H9 (cell line): ENCODE measurements around the gene TSPAN13. TPM values are rescaled to one million over a fixed set of nuclear protein-coding genes. Genes with fewer than 3 reads are reported as not detected.

Source experiments
- DNase-seq: peaks from one replicate; pipeline ENCODE4 v3.0.0-alpha.2; 2017
- H2AFZ ChIP-seq: one replicate; pipeline ENCODE4 v1.6.1; 2013; ENCODE audit warnings: mild to moderate bottlenecking, low read length, control low read depth, moderate library complexity
- H2AK5ac ChIP-seq: 2 replicates; pipeline ENCODE4 v1.6.1; 2013; ENCODE audit warnings: low read length, control low read depth, mixed read lengths; ENCODE audit not compliant: insufficient read length
- H2BK120ac ChIP-seq: one replicate; pipeline ENCODE4 v1.6.1; 2013; ENCODE audit warnings: low read depth, mild to moderate bottlenecking, low read length, control low read depth, inconsistent platforms; ENCODE audit not compliant: poor library complexity, severe bottlenecking
- H2BK12ac ChIP-seq: 2 replicates; pipeline ENCODE4 v1.6.1; 2013; ENCODE audit warnings: low read length, control low read depth, mixed read lengths, low read depth; ENCODE audit not compliant: insufficient read length
- H2BK15ac ChIP-seq: 2 replicates; pipeline ENCODE4 v1.6.1; 2013; ENCODE audit warnings: low read depth, low read length, control low read depth
- H2BK20ac ChIP-seq: one replicate; pipeline ENCODE4 v1.6.1; 2013; ENCODE audit warnings: low read depth, mild to moderate bottlenecking, low read length, control low read depth, inconsistent platforms; ENCODE audit not compliant: poor library complexity, severe bottlenecking
- H2BK5ac ChIP-seq: 2 replicates; pipeline ENCODE4 v1.6.1; 2013; ENCODE audit warnings: low read length, control low read depth, mixed read lengths; ENCODE audit not compliant: insufficient read length
- H3K14ac ChIP-seq: 2 replicates; pipeline ENCODE4 v1.6.1; 2013; ENCODE audit warnings: low read length, control low read depth; ENCODE audit not compliant: insufficient read depth
- H3K18ac ChIP-seq: 2 replicates; pipeline ENCODE4 v1.6.1; 2013; ENCODE audit warnings: low read depth, mild to moderate bottlenecking, mixed read lengths, low read length, control low read depth; ENCODE audit not compliant: insufficient read length
- H3K23ac ChIP-seq: 2 replicates; pipeline ENCODE4 v1.6.1; 2013; ENCODE audit warnings: low read length, control low read depth, mixed read lengths, low read depth; ENCODE audit not compliant: insufficient read length
- H3K23me2 ChIP-seq: 2 replicates; pipeline ENCODE4 v1.6.1; 2013; ENCODE audit warnings: low read depth, mild to moderate bottlenecking, mixed read lengths, low read length, control low read depth; ENCODE audit not compliant: insufficient read length, poor library complexity, severe bottlenecking
- H3K27ac ChIP-seq: 2 replicates; pipeline ENCODE4 v1.5.1; 2013; ENCODE audit warnings: low read length, control low read depth, mixed read lengths, low read depth; ENCODE audit not compliant: insufficient read length
- H3K27me3 ChIP-seq: 2 replicates; pipeline ENCODE4 v1.6.1; 2013; ENCODE audit warnings: low read length, control low read depth, inconsistent platforms; ENCODE audit not compliant: insufficient read depth
- H3K4ac ChIP-seq: 2 replicates; pipeline ENCODE4 v1.6.1; 2013; ENCODE audit warnings: low read depth, mild to moderate bottlenecking, control low read depth, inconsistent platforms, low read length, moderate library complexity
- H3K4me1 ChIP-seq: 2 replicates; pipeline ENCODE4 v1.6.1; 2013; ENCODE audit warnings: low read length, control low read depth, inconsistent platforms; ENCODE audit not compliant: insufficient read depth
- H3K4me2 ChIP-seq: 2 replicates; pipeline ENCODE4 v1.6.1; 2013; ENCODE audit warnings: low read length, control low read depth, mixed read lengths; ENCODE audit not compliant: insufficient read length, insufficient read depth
- H3K56ac ChIP-seq: 2 replicates; pipeline ENCODE4 v1.6.1; 2013; ENCODE audit warnings: low read depth, mild to moderate bottlenecking, mixed read lengths, low read length, control low read depth; ENCODE audit not compliant: insufficient read length
- H3K79me1 ChIP-seq: 2 replicates; pipeline ENCODE4 v1.6.1; 2013; ENCODE audit warnings: low read depth, mild to moderate bottlenecking, moderate library complexity, low read length, control low read depth, inconsistent platforms; ENCODE audit not compliant: insufficient read depth, poor library complexity, severe bottlenecking
- H3K79me2 ChIP-seq: 2 replicates; pipeline ENCODE4 v1.6.1; 2013; ENCODE audit warnings: low read length, control low read depth, inconsistent platforms; ENCODE audit not compliant: insufficient read depth
- H3K9ac ChIP-seq: 2 replicates; pipeline ENCODE4 v1.6.1; 2013; ENCODE audit warnings: low read length, control low read depth, mixed read lengths; ENCODE audit not compliant: insufficient read length; ENCODE audit errors: extremely low read depth
- H3K9me3 ChIP-seq: one replicate; pipeline ENCODE4 v1.6.1; 2013; ENCODE audit warnings: low read depth, low read length, inconsistent platforms; ENCODE audit not compliant: control insufficient read depth
- H3T11ph ChIP-seq: one replicate; pipeline ENCODE4 v1.6.1; 2013; ENCODE audit warnings: mild to moderate bottlenecking, low read length, control low read depth, inconsistent platforms
- H4K20me1 ChIP-seq: one replicate; pipeline ENCODE4 v1.6.1; 2013; ENCODE audit not compliant: control insufficient read depth, insufficient read length, insufficient read depth
- H4K5ac ChIP-seq: 2 replicates; pipeline ENCODE4 v1.6.1; 2013; ENCODE audit warnings: low read depth, mild to moderate bottlenecking, mixed read lengths, low read length, control low read depth; ENCODE audit not compliant: insufficient read length
- H4K8ac ChIP-seq: replicated peaks from 2 replicates; pipeline ENCODE4 v1.6.1; 2013; ENCODE audit warnings: low read length, control low read depth, mixed read lengths, low read depth; ENCODE audit not compliant: insufficient read length
- H4K91ac ChIP-seq: 2 replicates; pipeline ENCODE4 v1.6.1; 2013; ENCODE audit warnings: low read depth, mild to moderate bottlenecking, moderate library complexity, mixed read lengths, low read length, control low read depth; ENCODE audit not compliant: insufficient read length
- H3K27ac Mint-ChIP-seq, 3 experiments: 2 replicates in 2 of 3; 3 replicates in 1 of 3; pipeline ENCODE4 v1.8.0; 2020 to 2021; ENCODE audit warnings: mixed read lengths in 3 of 3, mild to moderate bottlenecking in 1 of 3, moderate library complexity in 1 of 3
- H3K27me3 Mint-ChIP-seq: 2 replicates; pipeline ENCODE4 v1.8.0; 2021; ENCODE audit warnings: low read depth, mild to moderate bottlenecking, moderate library complexity, mixed read lengths
- H3K36me3 Mint-ChIP-seq, 3 experiments: 2 replicates in 2 of 3; 3 replicates in 1 of 3; pipeline ENCODE4 v1.8.0; 2020 to 2021; ENCODE audit warnings: low read depth in 3 of 3, mixed read lengths in 3 of 3; ENCODE audit not compliant: insufficient read depth in 1 of 3
- H3K4me1 Mint-ChIP-seq, 2 experiments: 2 replicates each; pipeline ENCODE4 v1.8.0; 2020; ENCODE audit warnings: mixed read lengths in 2 of 2
- H3K4me3 Mint-ChIP-seq, 2 experiments: 2 replicates in 1 of 2; 3 replicates in 1 of 2; pipeline ENCODE4 v1.8.0; 2020 to 2021; ENCODE audit warnings: mild to moderate bottlenecking in 2 of 2, mixed read lengths in 2 of 2, moderate library complexity in 1 of 2
- H3K9me3 Mint-ChIP-seq, 2 experiments: 2 replicates in 1 of 2; 3 replicates in 1 of 2; pipeline ENCODE4 v1.8.0; 2020; ENCODE audit warnings: mild to moderate bottlenecking in 2 of 2, mixed read lengths in 2 of 2, moderate library complexity in 1 of 2
- WGBS: extraction: QIAGEN DNeasy Blood & Tissue Kit; methylation state at CpG from one replicate; pipeline ENCODE4 v1.1.7; 2013; ENCODE audit warnings: missing lambda C conversion rate, low lambda C conversion rate, mixed read lengths; ENCODE audit not compliant: insufficient read length; ENCODE audit errors: extremely low coverage; 5-methylcytosine and 5-hydroxymethylcytosine counted together
- total RNA-seq: library from RNA; stranded (reverse); gene quantifications from 2 replicates; pipeline ENCODE4 v1.2.1, GENCODE V29; 2021
- TF ChIP-seq, protein P1 (sequence below): fragments of 200-600 bp; sonication (generic); conservative IDR thresholded peaks from 3 replicates; pipeline ENCODE4 v1.8.0; 2021; ENCODE audit warnings: antibody characterized with exemption, mild to moderate bottlenecking

TSPAN13 gene
- total RNA-seq, 1 experiment from 2014 or later = 18.7 TPM

DNA sequence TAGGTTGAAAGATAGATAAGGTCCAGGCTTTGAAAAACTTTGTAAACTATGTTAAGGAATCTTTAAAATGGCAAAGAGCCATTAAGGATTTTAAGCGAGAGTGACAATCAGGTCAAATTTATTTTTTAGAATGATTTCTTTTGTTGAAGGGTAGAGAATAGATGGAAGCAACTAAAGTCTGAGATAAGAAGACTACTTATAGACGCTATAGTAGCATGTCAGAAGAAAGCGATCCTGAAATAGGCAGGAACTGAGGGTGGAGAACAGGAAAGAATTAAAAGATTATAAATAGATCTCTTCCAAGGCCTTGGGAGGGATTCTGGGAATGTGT is 13.0 kb upstream of the TSPAN13 start:
- H2AFZ ChIP-seq = no peak overlapping the region
- H4K91ac ChIP-seq = no peak overlapping the region
- Mint-ChIP-seq H3K4me1 (peaks cover 29 to 34% of the 10 kb centered on the region in 2 experiments), H3K27me3 (no peaks in the 10 kb centered on the region), H3K27ac (no peak overlapping the region), H3K4me3 (no peak overlapping the region), H3K9me3 (no peaks in the 10 kb centered on the region), H3K36me3 (no peaks in the 10 kb centered on the region)
- H3K4me2 ChIP-seq = no peak overlapping the region
- no peak overlapping the region for H2BK120ac ChIP-seq
- H3K27ac ChIP-seq = no peak overlapping the region
- H4K20me1 ChIP-seq = no peaks in the 10 kb centered on the region
- H2BK12ac ChIP-seq = no peak overlapping the region
- H3K79me2 ChIP-seq = no peaks in the 10 kb centered on the region
- H3K4ac ChIP-seq = no peak overlapping the region
- H3K56ac ChIP-seq = no peak overlapping the region
- no peak overlapping the region for H4K8ac ChIP-seq
- no peak overlapping the region for H3T11ph ChIP-seq
- no peak overlapping the region for H2BK15ac ChIP-seq
- TF ChIP-seq, protein P1, sequence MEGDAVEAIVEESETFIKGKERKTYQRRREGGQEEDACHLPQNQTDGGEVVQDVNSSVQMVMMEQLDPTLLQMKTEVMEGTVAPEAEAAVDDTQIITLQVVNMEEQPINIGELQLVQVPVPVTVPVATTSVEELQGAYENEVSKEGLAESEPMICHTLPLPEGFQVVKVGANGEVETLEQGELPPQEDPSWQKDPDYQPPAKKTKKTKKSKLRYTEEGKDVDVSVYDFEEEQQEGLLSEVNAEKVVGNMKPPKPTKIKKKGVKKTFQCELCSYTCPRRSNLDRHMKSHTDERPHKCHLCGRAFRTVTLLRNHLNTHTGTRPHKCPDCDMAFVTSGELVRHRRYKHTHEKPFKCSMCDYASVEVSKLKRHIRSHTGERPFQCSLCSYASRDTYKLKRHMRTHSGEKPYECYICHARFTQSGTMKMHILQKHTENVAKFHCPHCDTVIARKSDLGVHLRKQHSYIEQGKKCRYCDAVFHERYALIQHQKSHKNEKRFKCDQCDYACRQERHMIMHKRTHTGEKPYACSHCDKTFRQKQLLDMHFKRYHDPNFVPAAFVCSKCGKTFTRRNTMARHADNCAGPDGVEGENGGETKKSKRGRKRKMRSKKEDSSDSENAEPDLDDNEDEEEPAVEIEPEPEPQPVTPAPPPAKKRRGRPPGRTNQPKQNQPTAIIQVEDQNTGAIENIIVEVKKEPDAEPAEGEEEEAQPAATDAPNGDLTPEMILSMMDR = no peak
- no peak overlapping the region for H3K9ac ChIP-seq
- no peak overlapping the region for H3K23ac ChIP-seq
- H2BK20ac ChIP-seq = no peak overlapping the region
- H3K4me1 ChIP-seq = peaks cover 5% of the 10 kb centered on the region; the same call in 1 of the 2 replicates
- WGBS = no CpG with 5 or more reads among the region's 3 CpGs
- DNase-seq = no peak
- no peaks in the 10 kb centered on the region for H3K79me1 ChIP-seq
- H2AK5ac ChIP-seq = no peak overlapping the region
- H3K23me2 ChIP-seq = no peaks in the 10 kb centered on the region
- H3K14ac ChIP-seq = no peak overlapping the region
- H3K27me3 ChIP-seq = no peaks in the 10 kb centered on the region
- H2BK5ac ChIP-seq = no peak overlapping the region
- no peak overlapping the region for H4K5ac ChIP-seq
- H3K9me3 ChIP-seq = no peaks in the 10 kb centered on the region
- H3K18ac ChIP-seq = no peak overlapping the region
